ENCODE results near the gene CPVL.

Gene CPVL

GRCh38 chr7:29113384-29114102 lies 32.8 kb downstream of the CPVL start:
- H3K27ac ChIP-seq (ENCODE audit: low read depth in 2 of 2, low read length in 2 of 2): no peak overlapping the region

GRCh38 chr7:29112721-29113120 lies 33.6 kb downstream of the CPVL start:
- Histone ChIP-seq H3K4me1 (ENCODE audit: control insufficient read depth in 2 of 2, insufficient read depth in 2 of 2, low read length in 2 of 2) (no peaks in the 10 kb centered on the region), H3K27ac (ENCODE audit: low read depth in 2 of 2, low read length in 2 of 2) (no peak overlapping the region), H3K9ac (ENCODE audit: low read depth in 1 of 2, low read length in 2 of 2) (no peak overlapping the region), H3K9me3 (ENCODE audit: control insufficient read depth in 2 of 2, low read length in 2 of 2) (no peaks in the 10 kb centered on the region), H3K27me3 (ENCODE audit: control insufficient read depth in 2 of 2, insufficient read depth in 2 of 2, low read length in 2 of 2) (peaks cover 0 to under 1% of the 10 kb centered on the region in 2 donors), H3K4me3 (ENCODE audit: low read length in 2 of 2) (no peak overlapping the region), H3K36me3 (ENCODE audit: control insufficient read depth in 2 of 2, insufficient read depth in 2 of 2, low read length in 2 of 2) (no peaks in the 10 kb centered on the region)

More at GRCh38 chr7:29113384-29114102, 32.8 kb downstream of the CPVL start:
- no peak overlapping the region for H3K9ac ChIP-seq (ENCODE audit: low read depth in 1 of 2, low read length in 2 of 2)
- no peaks in the 10 kb centered on the region for H3K36me3 ChIP-seq (ENCODE audit: control insufficient read depth in 2 of 2, insufficient read depth in 2 of 2, low read length in 2 of 2)
- H3K9me3 ChIP-seq (ENCODE audit: control insufficient read depth in 2 of 2, low read length in 2 of 2): no peaks in the 10 kb centered on the region
- H3K4me3 ChIP-seq (ENCODE audit: low read length in 2 of 2): no peak overlapping the region
- no peaks in the 10 kb centered on the region for H3K27me3 ChIP-seq (ENCODE audit: control insufficient read depth in 2 of 2, insufficient read depth in 2 of 2, low read length in 2 of 2)
- H3K4me1 ChIP-seq (ENCODE audit: control insufficient read depth in 2 of 2, insufficient read depth in 2 of 2, low read length in 2 of 2): no peaks in the 10 kb centered on the region

GRCh38 chr7:29109899-29110298 lies 36.4 kb downstream of the CPVL start:
- Histone ChIP-seq H3K4me3 (ENCODE audit: low read length in 2 of 2) (no peak overlapping the region), H3K4me1 (ENCODE audit: control insufficient read depth in 2 of 2, insufficient read depth in 2 of 2, low read length in 2 of 2) (no peaks in the 10 kb centered on the region)

GRCh38 chr7:29109358-29109757 lies 37.0 kb downstream of the CPVL start:
- H3K36me3 ChIP-seq (ENCODE audit: control insufficient read depth in 2 of 2, insufficient read depth in 2 of 2, low read length in 2 of 2): no peaks in the 10 kb centered on the region
- peaks cover 0 to 3% of the 10 kb centered on the region in 2 donors for H3K27me3 ChIP-seq (ENCODE audit: control insufficient read depth in 2 of 2, insufficient read depth in 2 of 2, low read length in 2 of 2)
- H3K9me3 ChIP-seq (ENCODE audit: control insufficient read depth in 2 of 2, low read length in 2 of 2): no peaks in the 10 kb centered on the region
- no peak overlapping the region for H3K27ac ChIP-seq (ENCODE audit: low read depth in 2 of 2, low read length in 2 of 2)
- H3K4me1 ChIP-seq (ENCODE audit: control insufficient read depth in 2 of 2, insufficient read depth in 2 of 2, low read length in 2 of 2): no peaks in the 10 kb centered on the region
- H3K4me3 ChIP-seq (ENCODE audit: low read length in 2 of 2): no peak overlapping the region
- no peak overlapping the region for H3K9ac ChIP-seq (ENCODE audit: low read depth in 1 of 2, low read length in 2 of 2)

More at GRCh38 chr7:29109899-29110298, 36.4 kb downstream of the CPVL start:
- H3K9me3 ChIP-seq (ENCODE audit: control insufficient read depth in 2 of 2, low read length in 2 of 2): no peaks in the 10 kb centered on the region
- no peak overlapping the region for H3K27ac ChIP-seq (ENCODE audit: low read depth in 2 of 2, low read length in 2 of 2)
- peaks cover 0 to 3% of the 10 kb centered on the region in 2 donors for H3K27me3 ChIP-seq (ENCODE audit: control insufficient read depth in 2 of 2, insufficient read depth in 2 of 2, low read length in 2 of 2)
- no peak overlapping the region for H3K9ac ChIP-seq (ENCODE audit: low read depth in 1 of 2, low read length in 2 of 2)
- no peaks in the 10 kb centered on the region for H3K36me3 ChIP-seq (ENCODE audit: control insufficient read depth in 2 of 2, insufficient read depth in 2 of 2, low read length in 2 of 2)

- no peak overlapping the region for H3K4me3 ChIP-seq (ENCODE audit: low read length in 2 of 2)
- H3K9ac ChIP-seq (ENCODE audit: low read depth in 1 of 2, low read length in 2 of 2): no peak overlapping the region
- H3K36me3 ChIP-seq (ENCODE audit: control insufficient read depth in 2 of 2, insufficient read depth in 2 of 2, low read length in 2 of 2): no peaks in the 10 kb centered on the region
- H3K4me1 ChIP-seq (ENCODE audit: control insufficient read depth in 2 of 2, insufficient read depth in 2 of 2, low read length in 2 of 2): no peaks in the 10 kb centered on the region
- no peak overlapping the region for H3K27ac ChIP-seq (ENCODE audit: low read depth in 2 of 2, low read length in 2 of 2)
- H3K9me3 ChIP-seq (ENCODE audit: control insufficient read depth in 2 of 2, low read length in 2 of 2): no peaks in the 10 kb centered on the region
- peaks cover 0 to 3% of the 10 kb centered on the region in 2 donors for H3K27me3 ChIP-seq (ENCODE audit: control insufficient read depth in 2 of 2, insufficient read depth in 2 of 2, low read length in 2 of 2)
These were observed 39.3 kb downstream of the CPVL start for GRCh38 chr7:29107056-29107455.

GRCh38 chr7:29106669-29106988 lies 39.7 kb downstream of the CPVL start:
- H3K27ac ChIP-seq (ENCODE audit: low read depth in 2 of 2, low read length in 2 of 2): no peak overlapping the region
- no peak overlapping the region for H3K9ac ChIP-seq (ENCODE audit: low read depth in 1 of 2, low read length in 2 of 2)
- no peaks in the 10 kb centered on the region for H3K4me1 ChIP-seq (ENCODE audit: control insufficient read depth in 2 of 2, insufficient read depth in 2 of 2, low read length in 2 of 2)
- no peak overlapping the region for H3K4me3 ChIP-seq (ENCODE audit: low read length in 2 of 2)
- no peaks in the 10 kb centered on the region for H3K36me3 ChIP-seq (ENCODE audit: control insufficient read depth in 2 of 2, insufficient read depth in 2 of 2, low read length in 2 of 2)
- H3K9me3 ChIP-seq (ENCODE audit: control insufficient read depth in 2 of 2, low read length in 2 of 2): no peaks in the 10 kb centered on the region
- H3K27me3 ChIP-seq (ENCODE audit: control insufficient read depth in 2 of 2, insufficient read depth in 2 of 2, low read length in 2 of 2): peaks cover 0 to 3% of the 10 kb centered on the region in 2 donors

GRCh38 chr7:29105752-29106668 lies 40.3 kb downstream of the CPVL start:
- Histone ChIP-seq H3K4me3 (ENCODE audit: low read length in 2 of 2) (no peak overlapping the region), H3K9ac (ENCODE audit: low read depth in 1 of 2, low read length in 2 of 2) (no peak overlapping the region), H3K36me3 (ENCODE audit: control insufficient read depth in 2 of 2, insufficient read depth in 2 of 2, low read length in 2 of 2) (no peaks in the 10 kb centered on the region), H3K4me1 (ENCODE audit: control insufficient read depth in 2 of 2, insufficient read depth in 2 of 2, low read length in 2 of 2) (no peaks in the 10 kb centered on the region), H3K9me3 (ENCODE audit: control insufficient read depth in 2 of 2, low read length in 2 of 2) (no peaks in the 10 kb centered on the region), H3K27me3 (ENCODE audit: control insufficient read depth in 2 of 2, insufficient read depth in 2 of 2, low read length in 2 of 2) (peaks cover 0 to 3% of the 10 kb centered on the region in 2 donors), H3K27ac (ENCODE audit: low read depth in 2 of 2, low read length in 2 of 2) (no peak overlapping the region)

GRCh38 chr7:29105191-29105590 lies 41.1 kb downstream of the CPVL start:
- Histone ChIP-seq H3K4me1 (ENCODE audit: control insufficient read depth in 2 of 2, insufficient read depth in 2 of 2, low read length in 2 of 2) (no peaks in the 10 kb centered on the region), H3K27ac (ENCODE audit: low read depth in 2 of 2, low read length in 2 of 2) (no peak overlapping the region), H3K4me3 (ENCODE audit: low read length in 2 of 2) (no peak overlapping the region)

GRCh38 chr7:29102558-29103151 lies 43.7 kb downstream of the CPVL start:
- Histone ChIP-seq H3K9me3 (ENCODE audit: control insufficient read depth in 2 of 2, low read length in 2 of 2) (no peaks in the 10 kb centered on the region), H3K27ac (ENCODE audit: low read depth in 2 of 2, low read length in 2 of 2) (no peak overlapping the region), H3K36me3 (ENCODE audit: control insufficient read depth in 2 of 2, insufficient read depth in 2 of 2, low read length in 2 of 2) (no peaks in the 10 kb centered on the region), H3K9ac (ENCODE audit: low read depth in 1 of 2, low read length in 2 of 2) (no peak overlapping the region), H3K27me3 (ENCODE audit: control insufficient read depth in 2 of 2, insufficient read depth in 2 of 2, low read length in 2 of 2) (peaks cover 0 to 2% of the 10 kb centered on the region in 2 donors), H3K4me3 (ENCODE audit: low read length in 2 of 2) (no peak overlapping the region), H3K4me1 (ENCODE audit: control insufficient read depth in 2 of 2, insufficient read depth in 2 of 2, low read length in 2 of 2) (no peaks in the 10 kb centered on the region)

More at GRCh38 chr7:29105191-29105590, 41.1 kb downstream of the CPVL start:
- Histone ChIP-seq H3K9me3 (ENCODE audit: control insufficient read depth in 2 of 2, low read length in 2 of 2) (no peaks in the 10 kb centered on the region), H3K9ac (ENCODE audit: low read depth in 1 of 2, low read length in 2 of 2) (no peak overlapping the region), H3K36me3 (ENCODE audit: control insufficient read depth in 2 of 2, insufficient read depth in 2 of 2, low read length in 2 of 2) (no peaks in the 10 kb centered on the region), H3K27me3 (ENCODE audit: control insufficient read depth in 2 of 2, insufficient read depth in 2 of 2, low read length in 2 of 2) (peaks cover 0 to 3% of the 10 kb centered on the region in 2 donors)

- Histone ChIP-seq H3K36me3 (ENCODE audit: control insufficient read depth in 2 of 2, insufficient read depth in 2 of 2, low read length in 2 of 2) (no peaks in the 10 kb centered on the region), H3K4me3 (ENCODE audit: low read length in 2 of 2) (no peak overlapping the region), H3K9me3 (ENCODE audit: control insufficient read depth in 2 of 2, low read length in 2 of 2) (no peaks in the 10 kb centered on the region), H3K27ac (ENCODE audit: low read depth in 2 of 2, low read length in 2 of 2) (no peak overlapping the region), H3K4me1 (ENCODE audit: control insufficient read depth in 2 of 2, insufficient read depth in 2 of 2, low read length in 2 of 2) (no peaks in the 10 kb centered on the region), H3K27me3 (ENCODE audit: control insufficient read depth in 2 of 2, insufficient read depth in 2 of 2, low read length in 2 of 2) (no peaks in the 10 kb centered on the region), H3K9ac (ENCODE audit: low read depth in 1 of 2, low read length in 2 of 2) (no peak overlapping the region)
These were observed 45.4 kb downstream of the CPVL start for GRCh38 chr7:29100924-29101323.
